Endometrial microvascular endothelial cells (primary cell): Measurements from ENCODE around the gene VENTX. TPM values are rescaled to one million over a fixed set of nuclear protein-coding genes. Genes with fewer than 3 reads are reported as not detected.

Experiments used
- in situ Hi-C: cut with HindIII; loops from 2 replicates; pipeline ENCODE4 v1.10.0; 2017; ENCODE audit warnings: low sequenced_read_pairs, low pct_unique_long_range_greater_than_20kb; ENCODE audit errors: inconsistent ontology term
- total RNA-seq: library from RNA; depleted of rRNA; stranded (reverse); fragments of >200 nt; gene quantifications from one replicate; pipeline ENCODE4 v1.2.3, GENCODE V29; 2015; ENCODE audit errors: inconsistent ontology term

VENTX gene
- total RNA-seq, 1 donor from 2014 or later = not detected

GRCh38 chr10:133201151-133201947 lies 36.3 kb upstream of the VENTX start:
- in situ Hi-C loops = no loop called here

- in situ Hi-C loops = no loop called here
Measured at GRCh38 chr10:133201948-133202725, 35.5 kb upstream of the VENTX start.

GRCh38 chr10:133202778-133203651 lies 34.6 kb upstream of the VENTX start:
- in situ Hi-C loops = no loop called here

GRCh38 chr10:133203652-133204195 lies 33.9 kb upstream of the VENTX start:
- in situ Hi-C loops = no loop called here

GRCh38 chr10:133204226-133205015 lies 33.2 kb upstream of the VENTX start:
- in situ Hi-C loops = no loop called here

- in situ Hi-C loops = no loop called here
Measured at GRCh38 chr10:133205146-133205545, 32.5 kb upstream of the VENTX start.

- in situ Hi-C loops = no loop called here
Measured at GRCh38 chr10:133206356-133207040, 31.2 kb upstream of the VENTX start.

GRCh38 chr10:133207041-133207600 lies 30.5 kb upstream of the VENTX start:
- in situ Hi-C loops = no loop called here

GRCh38 chr10:133207627-133208026 lies 30.0 kb upstream of the VENTX start:
- in situ Hi-C loops = no loop called here

- in situ Hi-C loops = no loop called here
Measured at GRCh38 chr10:133208466-133208865, 29.2 kb upstream of the VENTX start.

GRCh38 chr10:133209117-133209516 lies 28.5 kb upstream of the VENTX start:
- in situ Hi-C loops = no loop called here

GRCh38 chr10:133209641-133210040 lies 28.0 kb upstream of the VENTX start:
- in situ Hi-C loops = no loop called here

GRCh38 chr10:133210398-133211140 lies 27.1 kb upstream of the VENTX start:
- in situ Hi-C loops = no loop called here

- in situ Hi-C loops = no loop called here
Measured at GRCh38 chr10:133211141-133211830, 26.4 kb upstream of the VENTX start.

- in situ Hi-C loops = no loop called here
Measured at GRCh38 chr10:133211959-133212852, 25.4 kb upstream of the VENTX start.
